ENCODE data around the gene MRPL55. TPM values are rescaled to one million over a fixed set of nuclear protein-coding genes. Genes with fewer than 3 reads are reported as not detected.

Gene MRPL55
- total RNA-seq, 4 donors from 2014 or later = 68.7 to 83.7 (median 80.0) TPM

DNA sequence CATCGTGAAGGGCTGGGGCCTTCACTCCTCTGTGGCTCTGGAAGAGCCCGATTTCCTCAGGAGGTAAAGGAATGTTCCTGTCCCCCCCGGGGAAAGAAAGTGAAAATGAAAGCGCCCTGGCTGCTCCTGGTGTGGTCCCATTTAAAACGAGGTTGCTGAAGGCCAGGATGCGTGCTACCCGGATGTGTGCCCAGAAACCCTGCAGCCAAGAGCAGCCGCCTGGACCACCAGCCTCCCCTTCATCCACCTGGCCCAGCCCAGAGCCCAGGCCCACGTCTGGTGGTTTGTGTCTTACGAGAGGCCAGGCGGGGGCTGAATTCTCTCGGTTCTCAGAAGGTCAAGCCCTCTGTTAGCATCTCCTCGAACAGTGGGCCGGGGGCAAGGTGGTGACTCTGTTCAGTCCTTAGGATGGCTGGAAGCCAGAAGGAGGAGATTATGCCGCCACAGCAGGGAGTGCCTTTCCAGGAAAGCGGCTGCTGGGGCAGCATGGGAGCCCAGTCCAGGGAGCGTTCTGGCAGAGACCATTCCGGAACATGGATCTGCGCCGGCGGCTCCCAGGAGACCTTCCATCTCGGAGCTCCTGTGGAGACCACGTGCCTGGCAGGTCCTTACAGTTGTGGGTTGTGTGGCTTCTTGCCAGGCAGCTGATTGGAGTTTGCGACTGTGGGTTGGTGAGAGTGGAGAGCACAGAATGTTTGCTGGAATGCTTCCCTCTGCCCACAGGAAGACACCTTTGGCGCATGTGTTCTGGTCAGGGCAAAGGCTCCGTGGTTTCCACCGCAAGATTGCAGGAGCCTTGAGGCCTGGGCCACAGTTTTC lies 32.3 kb upstream of the MRPL55 start:
- TF ChIP-seq POLR2A (IDR thresholded peaks at IDR 0.05) (no peak), EP300 (IDR thresholded peaks at IDR 0.05) (peak; percentile 50 to 83)
- TF ChIP-seq, protein P1, sequence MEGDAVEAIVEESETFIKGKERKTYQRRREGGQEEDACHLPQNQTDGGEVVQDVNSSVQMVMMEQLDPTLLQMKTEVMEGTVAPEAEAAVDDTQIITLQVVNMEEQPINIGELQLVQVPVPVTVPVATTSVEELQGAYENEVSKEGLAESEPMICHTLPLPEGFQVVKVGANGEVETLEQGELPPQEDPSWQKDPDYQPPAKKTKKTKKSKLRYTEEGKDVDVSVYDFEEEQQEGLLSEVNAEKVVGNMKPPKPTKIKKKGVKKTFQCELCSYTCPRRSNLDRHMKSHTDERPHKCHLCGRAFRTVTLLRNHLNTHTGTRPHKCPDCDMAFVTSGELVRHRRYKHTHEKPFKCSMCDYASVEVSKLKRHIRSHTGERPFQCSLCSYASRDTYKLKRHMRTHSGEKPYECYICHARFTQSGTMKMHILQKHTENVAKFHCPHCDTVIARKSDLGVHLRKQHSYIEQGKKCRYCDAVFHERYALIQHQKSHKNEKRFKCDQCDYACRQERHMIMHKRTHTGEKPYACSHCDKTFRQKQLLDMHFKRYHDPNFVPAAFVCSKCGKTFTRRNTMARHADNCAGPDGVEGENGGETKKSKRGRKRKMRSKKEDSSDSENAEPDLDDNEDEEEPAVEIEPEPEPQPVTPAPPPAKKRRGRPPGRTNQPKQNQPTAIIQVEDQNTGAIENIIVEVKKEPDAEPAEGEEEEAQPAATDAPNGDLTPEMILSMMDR (IDR thresholded peaks at IDR 0.05) = no peak
- H3K4me3 ChIP-seq = peak overlapping the region; percentile 79 to 97 (median 86)
- DNase-seq (ENCODE audit: low spot score in 2 of 2) = peak; percentile 68 to 74
- H3K4me1 ChIP-seq = peaks cover 0 to 52% (median 38%) of the 10 kb centered on the region in 4 donors
- H3K27me3 ChIP-seq = no peaks in the 10 kb centered on the region
- H3K27ac ChIP-seq = peak overlapping the region; percentile 96 to 98 (median 97)
- H3K36me3 ChIP-seq = peaks cover 0 to 16% (median 0%) of the 10 kb centered on the region in 3 donors
- H3K9me3 ChIP-seq = no peaks in the 10 kb centered on the region
- 25 to 33% methylated on average over 22 to 27 of the region's 27 CpGs for WGBS, 2 donors

DNA sequence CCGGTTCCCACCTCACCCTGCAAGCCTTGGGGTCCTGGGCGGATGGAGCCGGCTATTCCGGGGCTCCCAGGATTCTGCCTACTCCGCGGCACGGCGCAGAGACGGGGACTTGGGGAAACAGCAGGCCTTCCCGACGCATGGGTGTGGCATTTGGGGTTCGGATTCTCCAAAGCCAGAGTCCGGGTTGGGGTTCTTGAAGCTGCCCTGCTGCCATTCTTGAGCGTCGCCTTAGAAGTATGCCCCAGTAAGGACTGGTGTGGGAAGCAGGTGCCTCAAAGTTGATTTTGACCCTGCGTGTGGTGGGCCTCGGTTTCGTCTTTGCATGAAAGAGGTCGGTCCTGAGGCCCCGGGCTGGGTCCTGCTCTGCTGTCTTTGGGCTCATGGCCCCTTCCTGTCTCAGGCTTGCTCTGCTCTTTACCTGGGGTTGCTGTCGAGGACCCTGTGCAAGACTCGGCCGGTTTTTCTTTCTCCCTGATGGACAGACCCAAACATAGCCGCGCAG lies 31.7 kb upstream of the MRPL55 start:
- H3K9me3 ChIP-seq = no peaks in the 10 kb centered on the region
- H3K4me3 ChIP-seq = peak overlapping the region; percentile 79 to 97 (median 86)
- H3K27me3 ChIP-seq = no peaks in the 10 kb centered on the region
- H3K36me3 ChIP-seq = peaks cover 0 to 10% (median 0%) of the 10 kb centered on the region in 3 donors
- DNase-seq (ENCODE audit: low spot score in 2 of 2) = peak in 1 of 2 donors; percentile 15
- no peak for TF ChIP-seq POLR2A (IDR thresholded peaks at IDR 0.05)
- TF ChIP-seq, protein P1 (IDR thresholded peaks at IDR 0.05) = no peak
- TF ChIP-seq EP300 (IDR thresholded peaks at IDR 0.05) = no peak
- 3 to 10% methylated on average over 10 to 18 of the region's 25 CpGs for WGBS, 2 donors
- H3K27ac ChIP-seq = peak overlapping the region; percentile 96 to 98 (median 97)
- H3K4me1 ChIP-seq = peaks cover 0 to 52% (median 38%) of the 10 kb centered on the region in 4 donors

DNA sequence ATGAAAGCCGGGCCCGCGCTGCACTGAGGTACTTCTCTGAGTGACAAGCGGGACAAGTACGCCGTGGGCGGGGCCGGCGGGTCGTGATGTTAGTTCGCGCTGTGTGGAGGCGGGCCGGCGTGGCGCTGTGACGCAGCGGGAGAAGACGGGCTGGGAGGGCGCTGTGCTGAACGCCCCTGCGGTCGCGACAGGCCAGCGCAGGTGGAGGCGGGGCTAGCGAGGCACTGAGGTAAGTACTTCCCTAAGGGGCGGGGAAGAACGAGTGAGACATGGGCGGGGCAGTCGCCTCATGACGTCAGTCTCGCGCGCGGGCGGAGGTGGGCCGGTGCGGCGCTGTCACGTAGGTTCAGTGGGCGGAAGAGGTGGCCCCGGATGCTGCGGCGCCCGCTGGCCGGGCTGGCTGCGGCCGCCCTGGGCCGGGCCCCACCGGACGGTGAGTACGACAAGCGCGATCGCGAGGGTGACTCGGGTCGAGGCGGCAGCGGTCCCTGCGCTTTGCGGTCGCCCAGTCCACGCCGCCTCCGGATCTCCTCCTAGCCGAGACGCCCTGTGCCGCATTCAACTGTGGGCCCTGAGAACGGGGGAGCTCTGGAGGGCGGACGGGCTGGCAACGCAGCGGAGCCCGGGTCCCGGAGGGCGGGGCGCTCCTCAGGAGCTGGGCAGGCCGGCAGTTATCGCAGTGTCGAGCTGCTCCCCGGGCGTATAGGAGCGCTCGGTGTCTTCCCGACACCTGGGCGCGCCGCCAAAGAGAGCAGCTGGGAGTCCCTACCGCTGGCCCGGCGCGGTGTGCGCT lies 31.0 kb upstream of the MRPL55 start, which contains the start of gene GUK1:
Gene GUK1 (plus strand): TSS at position 349 of the 793 bp plus-strand sequence. CDS start 24 bp downstream, at position 373.
- Histone ChIP-seq H3K27ac (peak within 1 kb of the TSS; percentile 96 to 98 (median 97)), H3K4me1 (peaks cover 0 to 46% (median 38%) of the 10 kb centered on the region in 4 donors), H3K36me3 (peaks cover 0 to 3% (median 0%) of the 10 kb centered on the region in 3 donors), H3K27me3 (no peaks in the 10 kb centered on the region), H3K4me3 (peak within 1 kb of the TSS; percentile 79 to 97 (median 86)), H3K9me3 (no peaks in the 10 kb centered on the region)
- TF ChIP-seq, protein P1 (IDR thresholded peaks at IDR 0.05) = peak in 4 of 5 experiments; percentile 10 to 68 (median 48)
- TF ChIP-seq POLR2A (IDR thresholded peaks at IDR 0.05) (peak; percentile 95 to 96), EP300 (IDR thresholded peaks at IDR 0.05) (peak; percentile 90 to 99)
- peak; percentile 99 for DNase-seq (ENCODE audit: low spot score in 2 of 2)
- WGBS, 2 donors = 0 to 1% methylated on average over 57 to 58 of the region's 95 CpGs

DNA sequence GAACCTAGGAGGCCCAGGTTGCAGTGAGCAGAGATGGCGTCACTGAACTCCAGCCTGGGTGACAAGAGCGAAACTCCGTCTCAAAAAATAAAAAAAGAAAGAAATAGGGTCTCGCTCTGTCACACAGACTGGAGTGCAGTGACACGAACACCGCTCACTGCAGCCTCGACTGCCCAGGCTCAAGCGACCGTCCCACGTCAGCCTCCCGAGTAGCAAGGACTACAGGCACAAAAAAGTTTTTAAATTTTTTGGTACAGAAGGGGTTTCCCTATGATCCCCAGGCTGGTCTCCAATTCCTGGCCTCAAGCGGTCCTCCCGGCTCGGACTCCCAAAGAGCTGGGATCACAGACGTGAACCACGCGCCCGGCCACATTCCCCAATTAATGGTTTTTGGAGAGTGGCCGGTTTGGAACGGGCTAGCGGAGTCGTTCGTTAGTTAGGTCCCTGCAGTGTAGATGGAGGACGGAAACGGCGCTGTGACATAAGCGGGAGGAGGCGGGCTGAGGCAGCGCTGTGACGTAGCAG lies 30.4 kb upstream of the MRPL55 start:
- Histone ChIP-seq H3K9me3 (no peaks in the 10 kb centered on the region), H3K27me3 (no peaks in the 10 kb centered on the region), H3K4me3 (peak overlapping the region; percentile 79 to 97 (median 86)), H3K27ac (peak overlapping the region; percentile 96 to 98 (median 97)), H3K36me3 (no peaks in the 10 kb centered on the region), H3K4me1 (peaks cover 0 to 39% (median 35%) of the 10 kb centered on the region in 4 donors)
- 23 to 24% methylated on average over 30 of the region's 30 CpGs for WGBS, 2 donors
- no peak for TF ChIP-seq EP300 (IDR thresholded peaks at IDR 0.05)
- TF ChIP-seq POLR2A (IDR thresholded peaks at IDR 0.05) = no peak
- TF ChIP-seq, protein P1 (IDR thresholded peaks at IDR 0.05) = no peak
- no peak for DNase-seq (ENCODE audit: low spot score in 2 of 2)

Measured in tibial nerve (tissue), 4 donors.